GM18502 (cell line): Measurements from ENCODE around the gene NOP53.
"Not testable (repeated sequence)": the region's sequence is repeated elsewhere in the genome, so short reads cannot be mapped to it uniquely, and the experiment has no call there.

Experiments
- ATAC-seq: cut with Tn5 transposase; IDR thresholded peaks from one replicate; pipeline ENCODE4 v1.9.1; 2021; ENCODE audit warnings: mild to moderate bottlenecking; ENCODE audit not compliant: unreplicated experiment, poor library complexity

The NOP53 gene

DNA sequence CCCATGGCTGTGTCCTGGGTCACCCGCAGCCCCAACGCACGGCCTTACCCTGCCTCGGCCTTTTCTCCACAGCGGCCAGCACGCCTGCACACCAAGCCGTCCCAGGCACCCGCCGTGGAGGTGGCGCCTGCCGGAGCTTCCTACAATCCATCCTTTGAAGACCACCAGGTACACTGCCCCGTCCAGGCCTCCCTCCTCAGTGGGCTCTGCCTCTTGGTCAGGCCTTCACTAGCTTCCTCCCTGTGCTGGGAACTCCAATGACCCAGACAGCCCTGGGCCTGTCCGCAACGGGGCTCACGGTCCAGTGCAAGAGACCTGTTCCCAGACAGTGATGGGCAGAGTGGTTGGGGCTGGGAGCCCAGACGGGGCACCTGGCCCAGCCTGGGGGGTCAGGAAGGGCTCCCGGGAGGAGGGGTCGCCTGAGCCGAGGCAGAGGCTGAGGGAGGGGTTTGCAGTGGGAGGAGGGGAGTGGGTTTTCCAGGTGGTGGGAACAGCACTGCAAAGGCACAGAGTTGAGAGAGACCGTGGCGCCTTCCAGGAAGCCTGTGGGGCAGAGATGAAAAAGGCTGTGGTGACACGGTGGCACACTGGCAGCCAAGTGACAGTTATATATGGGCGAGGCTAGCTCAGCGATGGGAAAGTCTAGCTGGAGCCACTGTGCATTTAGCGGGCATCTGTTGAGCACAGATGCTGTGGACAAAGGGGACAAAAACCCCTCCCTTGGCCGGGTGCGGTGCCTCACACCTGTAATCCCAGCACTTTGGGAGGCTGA lies 7.3 kb downstream of the NOP53 start:
- ATAC-seq: no peak

DNA sequence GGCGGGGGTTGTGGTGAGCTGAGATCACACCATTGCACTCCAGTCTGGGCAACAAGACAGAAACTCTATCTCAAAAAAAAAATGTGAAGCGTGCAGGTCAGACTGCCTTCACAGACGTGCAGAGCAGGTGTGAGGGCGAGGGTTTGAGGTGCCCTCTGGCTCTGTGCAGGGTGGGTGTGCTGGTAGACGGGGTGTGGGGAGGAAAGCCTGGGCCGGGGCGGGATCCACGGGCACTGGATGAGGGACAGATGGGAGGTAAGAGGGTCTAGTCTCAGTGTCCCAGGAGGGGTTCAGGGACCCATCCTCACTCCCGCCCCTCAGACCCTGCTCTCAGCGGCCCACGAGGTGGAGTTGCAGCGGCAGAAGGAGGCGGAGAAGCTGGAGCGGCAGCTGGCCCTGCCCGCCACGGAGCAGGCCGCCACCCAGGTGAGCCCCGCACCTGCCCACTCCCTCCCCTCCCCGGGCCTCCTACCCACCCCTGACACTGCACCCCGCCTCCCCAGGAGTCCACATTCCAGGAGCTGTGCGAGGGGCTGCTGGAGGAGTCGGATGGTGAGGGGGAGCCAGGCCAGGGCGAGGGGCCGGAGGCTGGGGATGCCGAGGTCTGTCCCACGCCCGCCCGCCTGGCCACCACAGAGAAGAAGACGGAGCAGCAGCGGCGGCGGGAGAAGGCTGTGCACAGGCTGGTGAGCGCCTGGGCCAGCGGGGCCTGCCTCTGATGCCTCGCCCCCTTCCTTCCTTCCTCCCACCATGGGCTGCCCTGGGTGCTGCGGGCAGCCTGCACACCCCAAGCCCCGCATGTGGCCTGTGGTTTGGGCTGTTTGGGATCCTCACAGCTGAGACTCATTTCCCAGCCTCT lies 9.1 kb downstream of the NOP53 start:
- ATAC-seq: no peak

DNA sequence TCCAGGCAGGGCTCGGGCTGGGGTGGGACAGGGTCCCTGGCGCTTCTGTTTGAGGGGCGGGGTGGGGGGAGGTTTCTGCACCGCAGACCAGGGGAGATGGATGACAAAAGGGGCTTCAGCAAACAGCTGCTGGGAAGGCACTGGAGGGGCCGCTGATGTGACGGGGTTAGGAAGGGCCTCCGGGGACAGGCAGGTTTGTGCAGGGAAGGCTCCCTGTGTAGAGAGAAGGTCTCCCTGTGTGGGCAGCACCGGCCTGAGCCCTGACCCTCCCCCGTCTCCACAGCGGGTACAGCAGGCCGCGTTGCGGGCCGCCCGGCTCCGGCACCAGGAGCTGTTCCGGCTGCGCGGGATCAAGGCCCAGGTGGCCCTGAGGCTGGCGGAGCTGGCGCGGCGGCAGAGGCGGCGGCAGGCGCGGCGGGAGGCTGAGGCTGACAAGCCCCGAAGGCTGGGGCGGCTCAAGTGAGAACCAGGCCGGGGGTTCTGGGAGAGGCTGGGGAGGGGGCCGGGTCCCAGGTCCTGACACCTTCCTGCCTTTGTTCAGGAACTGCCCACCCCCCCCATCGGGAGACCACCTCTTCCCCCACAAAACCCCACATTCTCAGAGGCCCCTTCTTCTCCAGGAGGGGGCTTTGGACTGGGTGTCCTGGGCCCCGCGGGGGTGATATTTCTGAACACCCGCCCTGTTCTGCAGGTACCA lies 9.9 kb downstream of the NOP53 start:
- ATAC-seq: no peak

DNA sequence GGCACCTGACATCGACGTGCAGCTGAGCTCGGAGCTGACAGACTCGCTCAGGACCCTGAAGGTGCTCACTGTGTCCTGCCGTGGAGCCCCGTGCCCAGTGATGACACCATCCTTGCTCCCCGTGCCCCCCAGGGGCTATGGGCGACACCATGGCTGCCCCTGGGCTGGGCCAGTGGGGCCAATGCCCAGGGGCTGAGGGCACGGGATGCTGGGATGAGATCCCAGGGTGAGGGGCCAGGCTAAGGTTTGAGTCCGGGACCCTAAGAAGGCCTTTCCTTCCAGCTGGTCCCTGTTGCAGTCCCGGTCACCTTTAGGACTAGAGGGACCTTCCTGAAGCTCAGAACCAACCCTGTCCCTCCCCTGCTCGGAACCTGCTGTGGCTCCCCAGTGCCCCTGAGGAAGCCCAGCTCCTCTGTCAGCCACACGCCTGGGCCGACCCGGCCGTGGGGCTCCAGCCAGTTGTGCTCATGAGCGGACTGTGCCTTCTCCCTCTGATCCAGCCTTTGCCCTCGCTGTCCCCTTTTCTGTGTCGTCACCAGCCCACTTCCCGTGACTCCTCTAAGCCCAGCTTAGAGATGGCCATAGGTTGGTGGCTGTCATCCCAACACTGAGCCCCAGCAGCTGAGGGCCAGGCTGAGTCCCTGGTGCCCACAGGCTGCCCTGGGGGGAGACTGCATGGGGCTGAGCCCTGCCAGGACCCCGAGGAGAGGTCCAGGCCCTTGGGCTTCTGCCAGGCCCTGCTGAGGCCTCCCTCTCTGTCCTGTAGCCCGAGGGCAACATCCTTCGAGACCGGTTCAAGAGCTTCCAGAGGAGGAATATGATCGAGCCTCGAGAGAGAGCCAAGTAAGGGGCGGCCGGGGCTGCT lies 10.6 kb downstream of the NOP53 start:
- ATAC-seq: no peak

DNA sequence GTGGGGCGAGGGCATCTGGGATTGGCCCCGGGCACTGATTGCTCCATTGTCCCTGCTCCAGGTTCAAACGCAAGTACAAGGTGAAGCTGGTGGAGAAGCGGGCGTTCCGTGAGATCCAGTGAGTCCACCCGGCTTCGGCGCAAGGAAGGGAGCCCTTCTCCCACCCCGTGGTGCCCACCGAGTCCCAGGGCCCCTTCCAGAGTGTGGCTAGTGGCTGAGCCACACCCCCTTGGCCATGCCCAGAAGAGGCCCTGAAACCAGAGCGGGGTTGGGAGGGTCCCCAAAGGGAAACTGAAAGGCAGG lies 11.2 kb downstream of the NOP53 start:
- no peak for ATAC-seq

DNA sequence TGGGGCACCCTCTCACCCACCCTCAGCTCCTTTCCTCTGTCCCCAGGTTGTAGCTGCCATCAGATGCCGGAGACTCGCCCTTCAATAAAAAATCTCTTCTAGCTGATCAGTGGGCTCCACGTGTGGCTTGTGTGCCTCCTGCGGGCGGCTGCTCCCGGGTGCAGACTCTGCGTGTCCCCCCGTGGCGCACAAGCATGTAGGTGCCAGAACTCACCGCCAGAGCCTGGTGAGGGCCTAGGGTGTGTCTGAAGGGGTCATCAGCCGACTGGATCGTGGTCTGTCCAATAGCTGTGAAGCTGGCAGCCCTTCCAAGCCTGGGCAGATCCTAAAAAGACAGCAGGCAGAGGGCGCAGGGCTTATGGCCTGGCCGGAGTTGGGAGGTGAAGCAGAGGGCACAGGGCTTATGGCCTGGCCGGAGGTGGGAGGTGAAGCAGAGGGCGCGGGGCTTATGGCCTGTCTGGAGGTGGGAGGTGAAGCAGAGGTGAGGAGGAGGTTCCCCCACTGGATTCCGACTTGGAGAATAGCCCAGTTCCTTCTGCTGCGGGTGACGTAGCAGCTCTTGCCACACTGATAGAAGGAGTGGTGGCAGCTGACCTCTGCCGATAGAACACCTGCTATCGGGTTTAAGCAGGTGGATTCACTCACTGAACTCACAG lies 11.7 kb downstream of the NOP53 start:
- no peak for ATAC-seq

DNA sequence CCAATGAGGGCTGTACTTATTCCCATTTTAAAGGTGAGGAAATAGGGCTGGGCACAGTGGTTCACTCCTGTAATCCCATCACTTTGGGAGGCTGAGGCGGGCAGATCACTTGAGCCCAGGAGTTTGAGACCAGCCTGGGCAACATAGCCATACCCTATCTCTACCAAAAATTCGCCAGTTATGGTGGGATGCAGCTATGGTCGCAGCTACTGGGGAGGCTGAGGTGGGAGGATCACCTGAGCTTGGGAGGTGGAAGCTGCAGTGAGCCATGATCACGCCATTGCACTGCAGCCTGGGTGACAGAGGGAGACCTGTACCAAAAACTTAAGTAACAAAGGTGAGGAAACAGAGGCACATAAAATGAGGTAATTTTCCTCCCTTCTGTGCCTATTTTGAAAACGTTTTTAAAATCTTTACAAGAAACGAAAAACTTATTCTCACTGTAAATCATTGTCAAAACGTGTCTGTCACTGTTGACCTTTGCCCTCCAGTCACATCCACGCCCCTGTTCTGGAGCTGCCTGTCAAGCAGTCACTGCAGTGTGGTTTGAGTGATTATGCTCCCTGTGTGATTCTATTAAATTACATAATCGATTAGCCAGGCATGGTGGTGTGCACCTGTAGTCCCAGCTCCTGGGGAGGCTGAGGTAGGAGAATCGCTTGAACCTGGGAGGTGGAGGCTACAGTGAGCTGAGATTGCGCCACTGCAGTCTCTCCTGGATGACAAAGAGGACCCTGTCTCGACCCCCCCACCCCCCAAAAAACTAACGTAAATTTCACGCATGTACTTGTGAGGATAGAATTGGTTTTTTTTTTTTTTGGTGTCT lies 12.5 kb downstream of the NOP53 start:
- ATAC-seq: no peak

DNA sequence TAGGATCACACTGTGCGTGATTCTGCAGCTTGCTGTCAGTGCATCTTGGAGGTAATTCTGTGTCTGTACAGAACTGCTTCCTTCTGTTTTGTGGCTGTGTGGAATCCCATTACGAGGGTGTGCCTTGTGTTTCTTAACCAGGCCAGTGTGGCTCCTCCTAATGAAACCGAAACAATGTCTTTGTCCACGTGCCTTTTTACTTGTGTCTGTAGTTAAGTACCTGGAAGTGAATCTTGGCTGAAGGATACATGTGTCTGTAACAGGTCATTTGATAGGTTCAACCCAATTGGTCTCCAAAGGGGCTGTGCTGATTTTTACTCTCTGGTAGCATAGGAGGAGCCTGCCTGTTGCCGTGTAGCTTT lies 13.1 kb downstream of the NOP53 start:
- no peak for ATAC-seq

DNA sequence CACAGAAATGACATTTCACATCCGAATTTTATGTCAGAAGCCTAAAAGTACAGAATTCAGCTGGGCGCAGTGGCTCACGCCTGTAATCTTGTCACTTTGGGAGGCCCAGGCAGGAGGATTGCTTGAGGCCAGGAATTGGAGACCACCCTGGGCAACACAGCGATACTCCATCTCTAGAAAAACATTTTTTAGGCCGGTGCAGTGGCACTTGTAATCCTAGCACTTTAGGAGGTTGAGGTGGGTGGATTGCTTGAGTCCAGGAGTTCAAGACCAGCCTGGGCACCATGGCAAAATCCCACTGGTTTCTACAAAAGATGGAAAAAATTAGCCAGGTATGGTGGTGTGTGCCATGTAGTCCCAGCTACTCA lies 15.3 kb downstream of the NOP53 start:
- no peak for ATAC-seq

DNA sequence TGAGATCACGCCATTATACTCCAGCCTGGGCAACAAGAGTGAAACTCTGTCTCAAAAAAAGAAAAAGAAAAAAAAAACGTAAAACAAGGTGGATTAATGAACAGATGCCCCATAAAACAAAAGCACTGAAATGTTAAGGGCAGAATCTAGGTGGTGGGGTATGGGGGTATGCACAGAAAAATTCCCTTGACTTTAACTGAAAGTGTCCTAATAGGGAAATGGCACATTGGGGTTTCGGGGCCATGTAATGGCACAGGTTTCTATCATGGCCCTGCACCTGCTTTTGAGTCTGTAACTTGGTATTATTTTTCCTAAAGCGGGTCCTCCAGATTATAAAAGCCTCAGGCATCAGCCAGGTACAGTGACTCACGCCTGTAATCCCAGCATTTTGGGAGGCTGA lies 16.2 kb downstream of the NOP53 start:
- ATAC-seq: no peak

DNA sequence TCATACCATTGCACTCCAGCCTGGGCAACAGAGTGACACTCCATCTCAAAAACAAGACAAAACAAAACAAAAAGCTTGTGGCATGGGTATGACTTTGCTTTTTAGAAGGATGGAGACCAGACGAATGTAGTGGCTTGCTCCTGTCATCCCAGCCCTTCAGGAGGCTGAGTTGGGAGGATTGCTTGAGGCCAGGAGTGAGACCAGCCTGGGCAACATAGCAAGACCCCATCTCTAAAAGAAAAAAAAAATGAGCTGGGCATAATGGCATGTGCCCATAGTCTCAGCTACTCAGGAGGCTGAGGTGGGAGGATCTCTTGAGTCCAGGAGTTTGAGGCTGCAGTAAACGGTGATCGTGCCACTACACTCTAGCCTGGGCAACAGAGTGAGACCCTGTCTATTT lies 16.8 kb downstream of the NOP53 start:
- no peak for ATAC-seq

DNA sequence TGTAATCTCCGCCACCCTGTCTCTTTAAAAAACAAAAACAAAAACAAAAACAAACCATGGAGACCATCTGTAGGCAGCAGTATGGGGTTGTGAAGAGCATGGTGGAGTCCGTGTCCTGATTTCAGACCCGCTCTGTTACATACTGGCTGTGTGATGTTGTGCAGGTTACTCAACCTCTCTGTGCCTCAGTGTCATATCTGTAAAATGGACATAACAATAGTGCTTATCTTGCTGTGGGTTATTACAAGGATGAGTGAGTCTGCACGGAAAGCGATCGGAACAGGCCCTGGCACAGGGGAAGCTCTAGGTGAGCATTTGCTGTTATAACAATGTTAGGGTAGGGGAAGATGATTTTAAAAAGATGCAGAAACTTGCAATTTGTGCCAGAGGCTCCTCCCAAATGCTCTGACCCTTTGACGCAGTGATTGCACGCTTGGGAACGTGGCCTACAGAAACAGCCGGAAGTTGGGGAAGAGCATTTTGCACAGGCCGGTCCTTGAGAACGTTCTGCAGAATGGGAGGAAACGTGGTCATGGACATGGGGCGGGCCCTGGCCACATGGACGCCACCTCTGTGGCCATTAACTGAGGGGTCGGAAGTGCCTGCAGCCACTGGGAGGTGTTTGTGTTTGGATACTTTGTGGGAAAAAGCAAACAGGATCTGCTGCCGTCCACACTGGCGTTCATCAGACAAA lies 17.4 kb downstream of the NOP53 start:
- no peak for ATAC-seq

DNA sequence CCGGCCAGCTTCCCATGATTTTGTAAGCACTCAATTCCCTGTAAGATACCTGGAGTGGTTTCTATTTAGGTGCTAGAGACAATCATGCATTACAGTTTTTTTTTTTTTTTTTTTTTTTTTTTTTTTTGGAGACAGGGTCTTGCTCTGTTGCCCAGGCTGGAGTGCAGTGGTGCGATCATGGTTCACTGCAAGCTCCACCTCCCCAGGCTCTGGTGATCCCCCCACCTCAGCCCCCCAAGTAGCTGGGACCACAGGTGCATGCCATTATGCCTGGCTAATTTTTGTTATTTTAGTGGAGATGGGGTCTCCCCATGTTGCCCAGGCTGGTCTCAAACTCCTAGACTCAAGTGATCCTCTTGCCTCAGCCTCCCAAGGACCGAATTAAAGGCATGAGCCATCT lies 19.4 kb downstream of the NOP53 start:
- ATAC-seq: not testable (repeated sequence)

DNA sequence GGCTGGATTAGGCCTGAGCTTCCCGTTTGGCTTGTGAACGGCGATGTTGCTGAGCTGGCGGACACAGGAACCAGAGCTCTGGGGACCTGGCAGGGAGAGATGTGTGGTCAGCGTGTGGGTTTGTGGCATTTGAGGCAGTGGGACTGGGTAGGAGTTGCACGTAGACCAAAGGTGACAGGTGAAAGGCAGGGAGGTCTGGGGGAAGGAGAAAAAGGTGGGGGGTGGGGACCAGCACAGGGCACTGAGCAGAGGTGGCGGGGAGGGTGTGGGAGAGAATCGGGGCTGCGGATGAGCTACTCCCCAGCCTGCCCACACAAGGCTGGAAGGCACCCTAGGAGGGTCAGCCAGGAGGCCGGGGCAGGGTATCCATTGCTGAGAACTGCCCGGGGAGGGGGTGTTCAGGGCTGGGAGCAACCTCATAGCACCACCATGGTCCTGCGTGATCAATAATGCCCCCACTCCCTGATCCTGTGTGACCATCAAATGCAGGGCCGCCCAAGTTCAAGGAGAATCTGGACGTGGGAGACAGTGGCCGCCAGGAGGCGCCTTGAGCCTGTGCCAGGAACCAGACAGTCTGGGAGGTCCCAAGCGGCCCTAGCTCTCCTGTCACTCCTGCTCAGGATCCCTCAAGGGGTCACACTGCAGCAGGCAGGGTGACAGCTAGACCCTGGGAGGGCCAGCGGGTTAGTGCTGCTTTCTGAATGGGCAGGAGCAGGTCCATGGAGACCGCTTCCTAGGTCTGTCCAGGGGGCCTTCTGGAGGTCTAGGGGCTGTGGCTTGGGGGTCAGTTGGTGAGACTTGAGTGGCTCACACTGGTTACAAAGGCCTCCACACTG lies 20.4 kb downstream of the NOP53 start:
- no peak for ATAC-seq

DNA sequence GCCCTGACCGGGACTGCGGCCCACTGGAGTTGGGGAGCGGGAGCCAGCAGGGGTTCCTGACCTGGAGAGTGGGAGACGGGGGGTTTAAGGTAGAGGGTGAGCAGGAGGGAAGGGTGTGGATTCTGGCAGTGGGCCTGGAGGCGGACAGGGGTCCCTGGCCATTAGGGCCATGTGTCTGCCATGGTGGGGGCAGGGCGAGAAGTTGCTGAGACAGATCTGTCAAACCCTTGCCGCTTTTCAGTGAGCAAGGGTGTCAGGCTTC lies 20.9 kb downstream of the NOP53 start:
- no peak for ATAC-seq

DNA sequence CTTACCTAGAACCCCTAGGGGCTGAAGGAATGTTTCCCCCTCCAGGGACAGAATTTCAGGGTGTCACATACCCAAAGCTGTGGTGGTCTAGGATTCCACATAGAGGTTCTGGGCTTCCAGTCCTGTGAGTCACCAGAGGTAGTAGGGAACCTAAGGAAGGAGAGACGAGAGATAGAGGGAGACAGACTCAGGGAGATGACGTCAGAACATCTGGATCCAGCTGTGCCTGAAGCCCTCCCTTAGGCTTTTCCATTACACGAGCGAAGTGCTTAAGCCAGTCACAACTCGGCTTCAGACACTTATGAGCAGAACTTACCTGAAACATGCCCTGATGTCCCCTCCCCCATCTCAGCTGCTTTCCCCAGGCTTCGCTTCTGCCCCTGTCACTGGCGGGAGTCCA lies 21.3 kb downstream of the NOP53 start:
- no peak for ATAC-seq

DNA sequence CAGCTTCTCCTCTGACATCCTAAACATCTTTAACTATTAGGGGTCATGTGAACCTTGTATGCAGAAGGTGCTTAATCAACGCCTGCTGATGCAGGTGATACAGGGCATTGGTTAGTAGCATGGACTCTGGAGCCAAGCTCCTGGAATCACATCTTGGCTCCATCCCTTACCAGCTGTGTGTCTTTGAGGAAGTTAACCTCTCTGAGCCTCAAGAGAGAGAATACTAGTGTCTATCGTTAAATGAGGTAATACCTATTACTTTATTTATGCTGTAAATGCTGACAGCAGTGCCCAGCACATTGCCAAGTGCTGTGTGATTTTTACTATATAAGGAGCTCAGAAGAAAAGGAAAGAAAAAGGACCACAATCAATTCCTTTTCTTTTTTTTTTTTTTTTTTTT lies 22.0 kb downstream of the NOP53 start:
- ATAC-seq: no peak

DNA sequence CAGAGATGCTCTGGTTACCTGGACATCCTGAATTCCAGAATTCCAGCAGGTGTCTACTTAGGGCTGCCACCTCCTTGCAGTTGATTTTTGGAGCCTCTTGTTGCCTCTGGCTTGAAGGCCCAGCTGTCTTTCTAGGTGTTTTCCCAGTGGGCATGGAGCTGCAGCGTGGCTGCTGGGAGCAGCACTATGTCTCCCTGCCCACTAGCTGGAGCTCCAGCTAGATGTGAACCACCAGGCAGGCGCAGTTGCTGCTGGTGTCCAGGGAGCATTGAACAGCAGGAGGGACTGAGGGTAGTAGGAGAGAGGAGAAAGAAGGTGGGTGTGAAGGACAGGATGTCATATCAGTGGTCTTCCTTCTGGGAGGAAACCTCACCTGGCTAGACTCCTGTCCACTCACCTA lies 23.3 kb downstream of the NOP53 start:
- ATAC-seq: no peak
